DMS79 treated with DMSO at 0.1 percent for 48 hours (cell line): ENCODE data around the gene SLC34A3.
A peak's percentile ranks its signal among the peaks of the same experiment; 100 is the strongest.
"Not testable (repeated sequence)": the region's sequence is repeated elsewhere in the genome, so short reads cannot be mapped to it uniquely, and the experiment has no call there.

Experiments used
- DNase-seq: peaks from one replicate; lab custom pipeline; 2025; lab: John Stamatoyannopoulos, UW

The SLC34A3 gene

DNA sequence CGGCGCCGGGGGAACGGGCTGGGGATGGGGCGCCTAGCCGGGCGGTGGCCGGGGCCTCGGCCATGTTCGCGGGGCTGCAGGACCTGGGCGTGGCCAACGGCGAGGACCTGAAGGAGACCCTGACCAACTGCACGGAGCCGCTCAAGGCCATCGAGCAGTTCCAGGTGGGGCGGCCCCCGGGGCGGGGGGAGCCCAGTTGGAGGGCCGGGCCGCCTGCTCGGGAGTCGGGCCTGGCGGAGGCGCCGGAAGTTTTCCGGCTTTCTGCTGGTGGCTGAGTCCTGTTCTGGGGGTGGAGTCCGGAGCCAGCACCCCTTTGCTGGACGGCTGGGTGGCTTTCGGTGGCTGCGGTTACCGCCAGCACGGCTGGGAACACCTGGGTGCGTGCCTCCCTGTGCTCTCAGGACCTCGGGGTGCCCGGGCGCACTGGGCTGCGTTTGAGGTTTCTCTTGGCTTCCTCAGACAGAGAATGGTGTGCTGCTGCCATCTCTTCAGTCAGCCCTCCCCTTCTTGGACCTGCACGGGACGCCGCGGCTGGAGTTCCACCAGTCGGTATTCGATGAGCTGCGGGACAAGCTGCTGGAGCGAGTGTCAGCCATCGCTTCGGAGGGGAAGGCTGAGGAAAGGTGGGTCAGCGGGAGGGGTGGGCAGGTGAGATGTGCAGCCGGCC lies 24.9 kb downstream of the SLC34A3 start:
- no peak for DNase-seq

DNA sequence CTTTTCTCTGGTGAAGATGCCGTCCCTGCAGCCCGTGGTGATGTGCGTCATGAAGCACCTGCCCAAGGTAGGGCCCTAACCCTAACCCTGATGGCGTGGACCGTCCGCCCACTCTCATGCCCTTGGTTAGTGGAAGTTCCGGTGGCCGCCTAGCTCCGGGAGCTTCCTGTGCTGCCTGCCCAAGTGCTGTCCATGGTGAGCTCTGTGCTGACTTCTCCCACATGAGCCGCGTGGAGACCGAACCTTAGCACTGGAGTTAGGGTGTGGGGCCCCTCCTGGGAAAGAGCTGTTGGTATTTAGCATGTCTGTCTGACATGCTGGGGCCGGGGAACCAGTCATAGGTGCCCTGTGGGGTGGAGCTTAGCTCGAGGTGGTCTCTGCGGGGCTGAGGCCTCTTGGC lies 25.7 kb downstream of the SLC34A3 start:
- no peak for DNase-seq

DNA sequence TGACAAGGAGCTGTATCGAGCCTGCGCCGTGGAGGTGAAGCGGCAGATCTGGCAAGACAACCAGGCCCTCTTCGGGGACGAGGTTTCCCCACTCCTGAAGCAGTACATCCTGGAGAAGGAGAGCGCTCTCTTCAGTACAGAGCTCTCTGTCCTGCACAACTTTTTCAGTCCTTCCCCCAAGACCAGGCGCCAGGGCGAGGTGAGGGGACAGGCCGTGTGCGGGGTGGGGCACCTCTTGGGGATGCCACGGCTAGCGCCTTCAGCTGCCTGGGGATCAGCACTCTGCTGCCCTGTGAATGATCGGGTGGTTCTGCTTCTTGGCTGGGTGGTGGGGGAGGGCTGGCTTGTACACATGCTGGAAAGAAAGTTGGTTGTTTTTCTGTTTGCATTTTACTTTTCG lies 26.2 kb downstream of the SLC34A3 start:
- DNase-seq = no peak

DNA sequence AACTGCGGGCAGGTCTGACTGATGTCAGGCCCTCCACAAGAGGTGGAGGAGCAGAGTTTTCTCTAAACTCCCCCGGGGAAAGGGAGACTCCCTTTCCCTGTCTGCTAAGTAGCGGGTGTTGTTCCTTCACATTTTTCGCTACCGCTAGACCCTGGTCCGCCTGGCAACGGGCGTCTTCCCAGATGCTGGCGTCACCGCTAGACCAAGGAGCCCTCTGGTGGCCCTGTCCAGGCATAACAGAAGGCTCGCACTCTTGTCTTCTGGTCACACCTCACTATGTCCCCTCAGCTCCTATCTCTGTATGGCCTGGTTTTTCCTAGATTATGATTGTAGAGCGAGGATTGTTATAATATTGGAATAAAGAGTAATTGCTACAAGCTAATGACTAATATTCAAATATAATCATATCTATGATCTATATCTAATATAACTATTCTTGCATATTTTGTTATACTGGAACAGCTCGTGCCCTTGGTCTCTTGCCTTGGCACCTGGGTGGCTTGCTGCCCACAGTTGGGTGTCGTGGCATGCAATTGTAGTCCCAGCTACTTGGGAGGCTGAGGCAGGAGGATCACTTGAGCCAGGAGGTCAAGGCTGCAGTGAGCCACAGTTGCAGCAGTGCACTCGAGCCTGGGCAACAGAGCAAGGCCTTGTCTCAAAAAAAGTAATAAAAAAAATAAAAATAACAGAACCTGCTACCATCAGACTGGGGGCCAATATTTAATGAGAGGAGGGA lies 31.6 kb downstream of the SLC34A3 start:
- DNase-seq = not testable (repeated sequence)

DNA sequence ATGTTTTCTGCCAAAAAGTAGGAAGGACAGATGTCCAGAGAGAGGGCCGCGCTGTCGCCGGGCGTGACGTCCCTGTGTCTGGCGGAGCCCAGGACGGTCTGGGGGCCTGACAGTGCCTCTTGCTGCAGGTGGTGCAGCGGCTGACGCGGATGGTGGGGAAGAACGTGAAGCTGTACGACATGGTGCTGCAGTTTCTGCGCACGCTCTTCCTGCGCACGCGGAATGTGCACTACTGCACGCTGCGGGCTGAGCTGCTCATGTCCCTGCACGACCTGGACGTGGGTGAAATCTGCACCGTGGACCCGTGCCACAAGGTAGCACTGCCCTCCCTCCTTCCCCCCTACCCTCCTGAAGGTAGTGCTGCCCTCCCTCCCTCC lies 32.2 kb downstream of the SLC34A3 start:
- DNase-seq = no peak

DNA sequence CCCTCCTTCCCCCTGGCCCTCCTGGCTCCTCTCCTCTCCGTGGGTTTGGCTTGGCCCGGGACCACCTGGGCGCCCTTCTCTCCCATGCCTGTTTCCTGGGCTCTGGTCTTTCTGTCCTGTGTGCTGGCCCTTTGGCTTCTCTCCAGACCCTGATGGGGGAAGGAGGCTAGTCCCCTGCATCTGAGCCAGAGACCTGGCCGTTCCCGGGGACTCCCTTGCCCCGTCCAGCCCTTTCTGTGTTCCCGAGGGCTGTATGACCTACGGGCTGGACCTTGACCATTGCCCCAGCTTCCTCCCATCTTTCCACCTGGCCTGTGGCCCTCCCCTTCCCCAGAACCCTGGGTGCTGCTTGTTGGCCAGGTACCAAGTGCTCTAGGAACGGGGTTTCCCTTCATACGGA lies 32.8 kb downstream of the SLC34A3 start:
- no peak for DNase-seq

DNA sequence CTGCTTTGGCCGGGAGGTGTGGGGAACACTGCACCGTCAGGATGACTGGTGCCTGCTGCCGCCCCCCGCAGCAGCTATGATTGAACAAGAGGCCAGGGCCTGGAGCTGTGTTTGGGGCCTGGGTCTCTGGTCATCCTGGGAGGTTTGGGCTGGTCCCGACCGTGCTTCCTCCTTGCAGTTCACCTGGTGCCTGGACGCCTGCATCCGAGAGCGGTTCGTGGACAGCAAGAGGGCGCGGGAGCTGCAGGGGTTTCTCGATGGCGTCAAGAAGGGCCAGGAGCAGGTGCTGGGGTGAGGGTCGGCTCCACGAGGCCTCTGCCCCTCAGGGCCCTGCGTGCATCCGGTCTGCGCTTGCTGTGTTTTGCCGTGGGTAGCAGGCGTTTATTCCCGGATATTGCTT lies 33.4 kb downstream of the SLC34A3 start:
- no peak for DNase-seq

DNA sequence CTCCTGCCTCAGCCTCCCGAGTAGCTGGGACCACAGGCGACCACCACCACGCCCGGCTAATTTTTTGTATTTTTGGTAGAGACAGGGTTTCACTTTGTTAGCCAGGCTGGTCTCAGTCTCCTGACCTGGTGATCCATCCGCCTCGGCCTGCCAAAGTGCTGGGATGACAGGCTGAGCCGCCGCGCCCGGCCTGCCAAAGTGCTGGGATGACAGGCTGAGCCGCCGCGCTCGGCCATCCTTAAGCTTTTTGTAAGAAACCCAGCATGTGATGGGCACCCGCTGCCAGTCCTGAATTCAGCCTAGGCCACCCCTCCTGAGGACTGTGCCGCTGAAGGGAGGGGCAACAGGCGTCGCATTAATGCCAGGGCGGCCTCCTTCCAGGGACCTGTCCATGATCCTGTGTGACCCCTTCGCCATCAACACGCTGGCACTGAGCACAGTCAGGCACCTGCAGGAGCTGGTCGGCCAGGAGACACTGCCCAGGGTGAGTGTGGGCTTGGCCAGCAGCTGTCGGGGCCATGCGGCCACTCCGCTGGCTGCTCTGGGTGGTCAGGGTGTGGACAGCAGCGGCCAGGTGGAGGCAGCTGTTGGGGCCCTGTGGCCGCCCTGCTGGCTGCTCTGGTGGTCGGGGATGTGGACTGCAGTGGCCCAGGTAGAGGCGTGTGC lies 34.9 kb downstream of the SLC34A3 start:
- no peak for DNase-seq

DNA sequence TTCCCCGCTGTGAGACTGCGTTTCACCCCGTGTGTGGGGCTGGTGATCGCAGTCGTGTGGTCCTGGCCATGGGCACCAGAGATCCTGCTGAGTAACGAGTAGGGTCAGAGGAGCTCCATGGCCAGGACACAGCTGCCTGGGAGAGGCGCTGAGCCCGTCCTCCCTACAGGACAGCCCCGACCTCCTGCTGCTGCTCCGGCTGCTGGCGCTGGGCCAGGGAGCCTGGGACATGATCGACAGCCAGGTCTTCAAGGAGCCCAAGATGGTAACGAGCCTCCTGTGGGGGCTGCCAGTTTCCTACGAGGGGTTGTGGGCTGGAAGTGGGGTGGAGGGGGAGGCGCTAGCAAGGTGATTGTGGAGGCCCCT lies 35.4 kb downstream of the SLC34A3 start:
- DNase-seq = no peak

DNA sequence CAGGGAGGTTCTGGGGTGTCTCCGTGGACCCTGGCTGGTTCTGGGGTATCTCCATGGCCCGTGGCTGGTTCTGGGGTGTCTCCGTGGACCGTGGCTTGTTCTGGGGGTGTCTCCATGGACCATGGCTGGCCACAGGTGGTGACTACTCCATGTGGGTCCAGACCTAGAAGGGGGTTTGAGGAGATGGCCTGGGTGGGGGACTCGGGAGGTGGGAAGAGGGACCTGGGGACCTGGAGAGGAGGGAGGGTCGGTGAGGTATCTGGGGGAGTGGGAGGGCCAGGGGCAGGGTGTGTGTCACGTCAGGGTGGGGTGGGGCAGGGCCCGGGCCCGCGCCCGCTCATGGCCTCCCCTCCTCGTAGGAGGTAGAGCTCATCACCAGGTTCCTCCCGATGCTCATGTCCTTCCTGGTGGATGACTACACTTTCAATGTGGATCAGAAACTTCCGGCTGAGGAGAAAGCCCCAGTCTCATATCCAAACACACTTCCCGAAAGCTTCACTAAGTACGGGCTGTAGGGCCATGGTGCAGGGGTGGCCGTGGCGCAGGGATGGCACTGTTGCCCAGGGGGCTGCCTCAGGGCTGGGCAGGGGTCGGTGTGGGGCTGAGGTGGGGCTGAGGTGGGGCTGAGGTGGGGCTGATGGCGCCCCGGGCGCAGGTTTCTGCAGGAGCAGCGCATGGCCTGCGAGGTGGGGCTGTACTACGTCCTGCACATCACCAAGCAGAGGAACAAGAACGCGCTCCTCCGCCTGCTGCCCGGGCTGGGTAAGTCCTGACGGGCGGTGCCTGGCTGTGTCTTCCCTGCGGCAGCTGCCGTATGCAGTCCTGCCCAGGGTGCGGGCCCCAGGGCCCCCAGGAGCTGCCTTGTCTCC lies 36.1 kb downstream of the SLC34A3 start:
- no peak for DNase-seq

DNA sequence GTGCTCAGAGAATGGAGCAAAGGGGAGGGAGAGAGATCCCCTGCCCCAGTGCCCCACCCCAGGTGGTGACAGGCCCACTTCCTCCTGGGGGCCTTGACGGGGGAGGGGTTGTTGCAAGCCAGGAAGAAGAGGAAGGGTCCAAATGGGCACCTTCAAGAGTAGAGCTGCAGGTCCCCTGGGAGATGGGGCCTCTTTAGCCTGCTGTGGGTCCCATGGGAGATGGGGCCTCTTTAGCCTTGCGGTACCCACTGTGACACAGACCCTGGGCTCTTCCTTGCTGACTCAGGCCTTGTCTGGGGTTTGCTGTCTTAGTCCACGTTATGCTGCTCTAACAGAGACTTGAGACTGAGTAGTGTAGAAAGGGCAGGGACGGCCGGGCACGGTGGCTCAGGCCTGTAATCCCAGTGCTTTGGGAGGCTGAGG lies 37.2 kb downstream of the SLC34A3 start:
- DNase-seq = no peak

DNA sequence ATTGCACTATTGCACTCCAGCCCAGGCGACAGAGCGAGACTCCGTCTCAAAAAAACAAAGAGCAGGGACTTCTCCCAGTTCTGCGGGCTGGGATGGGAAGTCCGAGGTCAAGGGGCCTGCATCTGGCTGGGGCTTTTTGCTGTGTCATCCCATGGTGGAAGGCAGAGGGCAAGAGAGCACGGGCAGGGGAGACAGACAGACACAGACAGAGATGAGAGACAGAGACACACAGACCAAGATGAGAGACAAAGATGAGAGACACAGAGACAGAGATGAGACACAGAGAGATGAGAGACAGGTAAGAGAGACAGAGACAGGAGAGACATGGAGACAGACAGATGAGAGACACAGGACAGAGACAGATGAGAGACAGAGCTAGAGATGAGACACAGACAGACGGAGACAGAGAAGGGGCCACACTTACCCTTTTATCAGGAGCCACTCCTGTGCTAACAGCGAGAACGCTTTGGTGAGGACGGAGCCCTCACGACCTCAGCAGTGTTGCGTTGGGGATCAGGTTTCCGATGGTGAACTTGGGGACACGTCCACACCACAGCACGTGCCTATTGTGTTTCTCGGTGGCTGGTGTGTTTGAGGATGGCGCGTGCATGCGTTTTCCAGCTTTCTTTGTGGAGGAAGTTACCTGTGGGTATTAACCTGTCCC lies 38.0 kb downstream of the SLC34A3 start:
- no peak for DNase-seq

DNA sequence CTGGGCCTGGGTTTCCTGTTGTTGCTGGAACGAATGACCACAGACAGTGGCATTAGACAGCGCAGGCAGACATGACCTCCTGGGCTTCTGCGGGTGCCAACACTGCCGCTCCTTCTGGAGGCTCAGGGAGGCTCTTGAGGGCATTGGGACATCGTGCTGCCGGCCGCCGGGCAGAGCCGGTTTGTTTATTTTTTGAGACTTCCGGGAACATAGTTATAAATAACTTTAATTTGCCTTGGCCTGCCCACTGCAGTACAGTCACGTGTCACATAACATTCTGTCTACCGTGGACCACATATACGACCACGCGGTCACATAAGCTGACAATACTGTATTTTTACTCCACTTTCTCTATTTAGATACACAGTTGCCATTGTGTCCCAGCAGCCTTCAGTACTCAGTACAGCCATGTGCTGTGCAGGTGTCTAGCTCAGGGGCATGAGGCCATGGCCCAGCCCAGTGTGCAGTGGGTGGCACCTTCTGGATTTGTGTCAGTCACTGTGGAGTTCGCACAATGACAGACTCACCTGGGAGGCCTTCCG lies 38.6 kb downstream of the SLC34A3 start:
- no peak for DNase-seq

DNA sequence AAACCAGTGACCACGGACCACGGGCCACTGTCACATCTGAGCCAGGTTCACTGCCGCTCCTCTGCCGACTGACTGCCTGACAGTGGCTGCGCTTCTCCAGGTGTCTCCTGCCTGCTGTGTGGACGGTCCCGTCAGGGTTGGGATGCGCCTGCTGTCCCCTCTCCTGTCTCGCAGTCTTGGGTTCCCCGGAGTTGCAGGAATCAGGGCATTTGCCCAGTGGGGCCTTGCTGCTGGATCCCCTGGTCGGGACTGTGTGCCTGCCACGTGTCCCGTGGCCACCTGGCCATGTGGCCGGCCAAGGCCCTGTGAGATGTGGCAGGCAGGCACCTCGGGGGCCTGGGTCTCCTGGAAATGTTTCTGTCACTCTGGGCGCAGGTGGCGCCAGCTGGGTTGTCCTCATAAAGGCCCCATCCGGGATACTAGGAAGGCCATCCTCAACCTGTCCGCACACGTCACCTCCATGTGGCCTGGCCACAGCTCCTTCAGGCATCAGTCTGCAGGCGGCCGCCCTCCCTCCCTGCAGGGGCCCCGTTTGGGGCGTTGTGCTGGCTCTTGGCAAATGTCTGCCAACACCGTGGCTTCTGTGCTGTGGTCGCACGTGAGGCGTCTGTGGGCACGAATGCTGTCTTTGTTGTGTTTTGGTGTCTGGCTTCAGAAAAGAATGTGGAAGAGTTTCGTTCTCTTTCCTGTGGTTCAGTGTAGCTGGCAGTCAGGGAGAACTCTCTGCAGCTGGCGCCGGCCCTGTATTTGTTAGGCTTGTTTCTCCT lies 40.4 kb downstream of the SLC34A3 start:
- no peak for DNase-seq

DNA sequence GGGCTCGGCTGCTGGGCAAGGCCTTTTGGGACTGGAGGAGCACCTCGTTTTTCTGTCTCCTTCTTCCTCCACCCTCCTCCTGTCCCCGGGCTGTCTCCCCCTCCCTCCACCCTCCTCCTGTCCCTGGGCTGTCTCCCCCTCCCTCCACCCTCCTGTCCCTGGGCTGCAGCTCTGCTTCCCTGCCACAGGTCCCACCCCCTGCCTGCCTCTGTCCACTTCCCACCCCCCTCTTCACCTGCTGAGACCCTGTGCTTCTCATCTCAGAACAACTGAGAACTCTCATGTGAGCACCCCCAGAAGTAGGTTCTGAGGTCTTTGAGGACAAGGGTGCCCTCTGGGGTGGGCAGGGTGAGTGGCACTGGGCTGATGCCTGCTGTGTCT lies 41.0 kb downstream of the SLC34A3 start:
- DNase-seq = no peak

DNA sequence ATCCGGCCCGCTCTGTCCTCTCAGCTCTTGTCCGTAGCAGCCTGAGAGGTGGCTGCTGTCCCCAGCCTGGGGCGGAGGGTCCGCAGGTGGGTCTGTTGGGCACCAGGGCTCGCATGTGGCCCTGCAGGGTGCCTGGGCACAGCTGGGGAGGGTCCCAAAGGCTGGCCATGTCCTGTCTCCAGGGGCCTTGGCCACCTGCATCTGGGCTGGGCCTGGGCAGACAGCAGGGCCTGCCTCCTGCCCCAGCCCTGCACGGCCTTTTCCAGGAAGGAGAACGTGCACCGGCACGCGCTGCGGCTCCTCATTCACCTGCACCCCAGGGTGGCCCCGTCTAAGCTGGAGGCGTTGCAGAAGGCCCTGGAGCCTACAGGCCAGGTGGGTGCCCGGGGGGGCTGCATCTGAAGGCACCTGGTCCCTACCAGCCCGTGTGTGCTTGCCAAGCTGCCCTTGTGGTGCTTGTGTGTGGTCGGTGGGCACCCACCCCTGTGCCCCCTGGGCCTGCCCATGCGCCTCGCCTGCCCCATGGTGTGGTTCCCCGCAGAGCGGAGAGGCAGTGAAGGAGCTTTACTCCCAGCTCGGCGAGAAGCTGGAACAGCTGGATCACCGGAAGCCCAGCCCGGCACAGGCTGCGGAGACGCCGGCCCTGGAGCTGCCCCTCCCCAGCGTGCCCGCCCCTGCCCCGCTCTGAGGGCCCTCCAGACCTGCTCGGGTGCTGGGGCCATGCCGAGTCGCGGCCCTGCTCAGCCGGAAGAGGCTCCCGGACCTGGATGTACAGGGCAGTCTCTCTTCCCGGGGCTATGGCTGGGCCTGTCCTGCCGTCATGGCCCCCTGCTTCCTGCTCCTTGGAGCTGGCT lies 41.8 kb downstream of the SLC34A3 start:
- no peak for DNase-seq

DNA sequence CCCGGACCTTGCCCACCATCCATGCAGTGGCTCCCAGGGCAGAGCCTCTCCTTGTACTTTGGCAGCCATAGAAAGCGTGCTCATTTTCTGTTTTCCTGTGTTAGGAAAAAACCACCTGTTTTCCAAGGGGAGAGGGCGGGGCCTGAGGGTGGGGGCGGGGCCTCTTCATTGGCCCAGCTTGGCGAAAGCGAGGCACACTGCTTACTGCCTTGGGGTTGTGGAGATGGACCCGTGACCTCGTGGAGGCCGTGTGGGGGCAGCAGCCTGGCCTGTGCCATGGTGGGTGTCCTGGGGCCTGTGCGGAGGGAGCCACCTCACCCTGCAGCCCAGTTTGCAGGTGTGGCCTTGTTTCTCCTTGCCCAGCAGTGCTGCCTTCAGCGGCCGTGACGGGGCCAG lies 42.4 kb downstream of the SLC34A3 start:
- DNase-seq = no peak

DNA sequence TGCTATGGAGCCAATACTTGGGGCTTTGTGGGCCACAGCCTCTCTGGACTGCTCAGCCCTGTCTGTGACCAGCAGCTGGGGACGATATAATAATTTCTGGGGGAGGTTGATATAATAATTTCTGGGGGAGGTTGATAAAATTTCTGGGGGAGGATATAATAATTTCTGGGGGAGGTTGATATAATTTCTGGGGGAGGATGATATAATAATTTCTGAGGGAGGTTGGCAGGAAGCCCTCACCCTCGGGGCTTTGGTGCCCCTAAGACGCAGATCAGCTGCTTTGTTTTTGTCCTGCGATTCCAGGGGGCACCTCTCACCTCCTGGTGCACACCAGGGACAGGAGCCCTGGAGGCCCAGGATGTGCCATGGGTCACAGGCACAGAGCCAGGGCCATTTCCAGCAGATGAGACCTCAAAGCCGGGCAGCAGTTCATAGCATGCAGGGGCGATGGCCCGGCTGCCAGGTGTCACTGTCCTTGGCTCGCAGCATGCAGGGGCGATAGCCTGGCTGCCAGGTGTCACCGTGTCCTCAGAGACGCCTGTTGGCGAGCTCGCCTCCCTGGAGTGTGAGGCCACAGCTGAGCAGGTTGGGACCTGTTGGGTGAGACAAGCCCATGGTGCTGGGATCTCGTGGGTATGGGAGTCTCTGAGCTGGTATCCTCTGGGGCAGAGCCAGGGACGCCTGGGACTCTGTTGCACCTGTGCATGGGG lies 43.1 kb downstream of the SLC34A3 start:
- peak; percentile 61 for DNase-seq

DNA sequence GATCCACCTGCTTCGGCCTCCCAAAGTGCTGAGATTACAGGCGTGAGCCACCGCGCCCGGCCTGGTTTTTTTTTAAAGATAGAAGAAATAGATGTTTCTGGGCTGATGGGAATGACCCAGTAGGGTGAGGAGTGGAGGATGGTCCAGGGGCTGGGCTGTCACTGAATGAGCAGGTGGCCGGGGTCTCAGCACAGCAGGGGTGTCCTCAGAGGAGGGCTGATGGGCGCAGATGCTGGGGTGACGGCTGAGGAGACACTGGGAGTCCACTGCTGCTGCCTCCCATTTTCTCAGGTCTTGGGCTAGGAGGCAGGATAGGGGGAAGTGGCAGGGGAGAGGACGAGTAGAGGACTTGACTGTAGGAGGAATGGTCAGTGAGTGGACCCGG lies 44.5 kb downstream of the SLC34A3 start:
- DNase-seq = no peak
